HCT116 (cell line): ENCODE data around the gene TTLL5. TPM values are rescaled to one million over a fixed set of nuclear protein-coding genes. Genes with fewer than 3 reads are reported as not detected.

Source experiments
- ATAC-seq: fragments of 200-7000 bp; cut with Tn5 transposase; 2 replicates; pipeline ENCODE4 v1.9.1; 2020; ENCODE audit warnings: mild to moderate bottlenecking, moderate library complexity
- BruUV-seq: library from RNA; stranded (reverse); fragments of 400-500 nt; replicated peaks from 2 replicates; lab custom pipeline; 2021; lab: Mats Ljungman, UMichigan
- CTCF ChIA-PET: fragments of 300-600 bp; sonication (Branson Sonifier 250); formaldehyde crosslinking; loops from one replicate; lab custom pipeline; 2021; ENCODE audit warnings: antibody characterized with exemption; lab: Charles Lee
- POLR2A ChIA-PET: fragments of 300-600, 350-600 bp; sonication (Branson Sonifier 250); formaldehyde crosslinking; loops from one replicate; lab custom pipeline; 2021; ENCODE audit warnings: antibody characterized with exemption; lab: Charles Lee
- RAD21 ChIA-PET, 2 experiments: fragments of 300-600 bp; sonication (Branson Sonifier 250); formaldehyde crosslinking; loops; one replicate each; lab custom pipeline; 2023; ENCODE audit warnings: low total read pairs in 2 of 2; ENCODE audit not compliant: uncharacterized antibody in 2 of 2, unreplicated experiment in 2 of 2, low non-redundant PET in 1 of 2; lab: Charles Lee
- DNase-seq: peaks from one replicate; pipeline ENCODE4 v3.0.0-alpha.2; 2010; ENCODE audit warnings: low read depth, low spot score
- H2AFZ ChIP-seq: fragments of 200-600 bp; shearing (Covaris generic), sonication (generic); 2 replicates; pipeline ENCODE4 v1.6.1; 2017; ENCODE audit warnings: low read depth, mixed run types, mixed read lengths, antibody characterized with exemption, low read length; ENCODE audit not compliant: poor library complexity, severe bottlenecking
- H3K27ac ChIP-seq: 2 replicates; pipeline ENCODE4 v1.5.1; 2012; ENCODE audit warnings: low read depth, low read length
- H3K27me3 ChIP-seq: fragments of 200-600 bp; sonication (generic); 2 replicates; pipeline ENCODE4 v1.6.1; 2016; ENCODE audit warnings: mixed run types, low read length, mixed read lengths; ENCODE audit not compliant: insufficient read depth
- H3K36me3 ChIP-seq, 2 experiments: fragments of 200-500 bp in 1 of 2; fragments of 200-600 bp in 1 of 2; sonication (Bioruptor generic) in 1 of 2; sonication (generic) in 1 of 2; 2 replicates each; pipeline versions ENCODE4 v1.5.1 to v1.6.1; 2014 to 2016; ENCODE audit warnings: low read length in 2 of 2, inconsistent platforms in 1 of 2, mixed read lengths in 1 of 2, mixed run types in 1 of 2; ENCODE audit not compliant: insufficient read depth in 2 of 2, control insufficient read depth in 1 of 2
- H3K4me1 ChIP-seq, 2 experiments: fragments of 200-600 bp in 1 of 2; sonication (generic) in 1 of 2; 2 replicates each; pipeline versions ENCODE4 v1.5.1 to v1.6.1; 2012 to 2017; ENCODE audit warnings: low read length in 2 of 2, inconsistent platforms in 1 of 2, mild to moderate bottlenecking in 1 of 2, mixed read lengths in 1 of 2, mixed run types in 1 of 2, moderate library complexity in 1 of 2; ENCODE audit not compliant: insufficient read depth in 2 of 2, control insufficient read depth in 1 of 2
- H3K4me2 ChIP-seq: fragments of 200-600 bp; sonication (generic); 2 replicates; pipeline ENCODE4 v1.6.1; 2017; ENCODE audit warnings: mixed run types, low read length, mixed read lengths
- H3K4me3 ChIP-seq, 2 experiments: fragments of 200-600 bp in 1 of 2; sonication (generic) in 1 of 2; replicated peaks in 1 of 2; 2 replicates each; pipeline ENCODE4 v1.5.1; 2011 to 2016; ENCODE audit warnings: low read length in 2 of 2, control low read depth in 1 of 2, low read depth in 1 of 2, mild to moderate bottlenecking in 1 of 2, mixed read lengths in 1 of 2, mixed run types in 1 of 2
- H3K79me2 ChIP-seq: fragments of 200-600 bp; sonication (generic); 2 replicates; pipeline ENCODE4 v1.6.1; 2017; ENCODE audit warnings: mild to moderate bottlenecking, mixed run types, low read length, moderate library complexity, mixed read lengths; ENCODE audit not compliant: insufficient read depth
- H3K9ac ChIP-seq: fragments of 200-600 bp; sonication (generic); 2 replicates; pipeline ENCODE4 v1.6.1; 2016; ENCODE audit warnings: low read length, mixed read lengths
- H3K9me2 ChIP-seq: fragments of 200-600 bp; sonication (generic), shearing (Covaris generic); 2 replicates; pipeline ENCODE4 v1.6.1; 2017; ENCODE audit warnings: mixed run types, mild to moderate bottlenecking, moderate library complexity; ENCODE audit not compliant: insufficient read depth
- H3K9me3 ChIP-seq, 2 experiments: fragments of 200-500 bp in 1 of 2; fragments of 200-600 bp in 1 of 2; sonication (Bioruptor generic) in 1 of 2; sonication (generic) in 1 of 2; 2 replicates each; pipeline ENCODE4 v1.6.1; 2014 to 2017; ENCODE audit warnings: low read length in 2 of 2, mixed read lengths in 2 of 2, inconsistent platforms in 1 of 2, low read depth in 1 of 2, mild to moderate bottlenecking in 1 of 2, mixed run types in 1 of 2, moderate library complexity in 1 of 2; ENCODE audit not compliant: control insufficient read depth in 1 of 2, insufficient read depth in 1 of 2
- H4K20me1 ChIP-seq: fragments of 200-600 bp; sonication (generic), shearing (Covaris generic); 2 replicates; pipeline ENCODE4 v1.6.1; 2017; ENCODE audit warnings: mixed run types, mild to moderate bottlenecking, moderate library complexity; ENCODE audit not compliant: insufficient read depth
- ATF3 ChIP-seq: IDR thresholded peaks from 2 replicates; pipeline ENCODE4 v1.6.1; 2012
- CEBPB ChIP-seq: IDR thresholded peaks from 2 replicates; pipeline ENCODE4 v1.6.1; 2012; ENCODE audit warnings: low read depth
- CTCF ChIP-seq, 3 experiments: fragments of 200-600 bp in 1 of 3; sonication (generic) in 1 of 3; IDR thresholded peaks in 2 of 3; conservative IDR thresholded peaks in 1 of 3; 2 replicates each; pipeline ENCODE4 v1.5.1; 2012 to 2017; ENCODE audit warnings: low read depth in 2 of 3, low read length in 2 of 3, antibody characterized with exemption in 1 of 3, borderline replicate concordance in 1 of 3, control low read depth in 1 of 3, mild to moderate bottlenecking in 1 of 3, mixed read lengths in 1 of 3, mixed run types in 1 of 3, moderate library complexity in 1 of 3; ENCODE audit not compliant: insufficient read depth in 1 of 3
- EZH2 ChIP-seq: fragments of 200-600 bp; sonication (generic); IDR thresholded peaks from 2 replicates; pipeline ENCODE4 v1.6.1; 2017; ENCODE audit warnings: antibody characterized with exemption, mixed run types
- FOSL1 ChIP-seq: IDR thresholded peaks from 2 replicates; pipeline ENCODE4 v1.6.1; 2012; ENCODE audit warnings: low read depth
- JUND ChIP-seq: IDR thresholded peaks from 2 replicates; pipeline ENCODE4 v1.6.1; 2012
- MAX ChIP-seq: IDR thresholded peaks from 2 replicates; pipeline ENCODE4 v1.6.1; 2012
- POLR2AphosphoS5 ChIP-seq: IDR thresholded peaks from 2 replicates; pipeline ENCODE4 v1.6.1; 2011; ENCODE audit warnings: mild to moderate bottlenecking, low read depth, low read length, moderate library complexity
- RAD21 ChIP-seq: IDR thresholded peaks from 2 replicates; pipeline ENCODE4 v1.6.1; 2012; ENCODE audit warnings: low read depth, mild to moderate bottlenecking
- REST ChIP-seq: IDR thresholded peaks from 2 replicates; pipeline ENCODE4 v1.6.1; 2012; ENCODE audit warnings: low read depth
- ZBTB33 ChIP-seq: IDR thresholded peaks from 2 replicates; pipeline ENCODE4 v1.6.1; 2011; ENCODE audit warnings: mild to moderate bottlenecking, low read length, moderate library complexity; ENCODE audit not compliant: insufficient replicate concordance; ENCODE audit errors: extremely low read depth
- intact Hi-C: fragments of 100-400 bp; cut with micrococcal nuclease; formaldehyde crosslinking; loops from 2 replicates; pipeline ENCODE4 v1.10.0; 2022
- total RNA-seq: library from RNA; stranded (reverse); gene quantifications from one replicate; pipeline ENCODE4 v1.2.1, GENCODE V29; 2021; ENCODE audit not compliant: unreplicated experiment

Gene TTLL5
- total RNA-seq, 1 experiment from 2014 or later, result 26.2 TPM

GRCh38 chr14:75702122-75702521 lies 41.1 kb downstream of the TTLL5 start:
- no TSS peak for BruUV-seq
- Histone ChIP-seq H3K4me2 (no peak overlapping the region), H3K9me2 (no peaks in the 10 kb centered on the region), H3K79me2 (no peaks in the 10 kb centered on the region), H3K36me3 (peaks cover 0 to 7% of the 10 kb centered on the region in 2 experiments; a peak in 2 of 4 replicates), H4K20me1 (no peaks in the 10 kb centered on the region), H3K4me1 (no peaks in the 10 kb centered on the region), H3K4me3 (no peak overlapping the region), H3K9ac (no peak overlapping the region), H2AFZ (no peak overlapping the region), H3K27ac (no peak overlapping the region), H3K9me3 (no peaks in the 10 kb centered on the region), H3K27me3 (no peaks in the 10 kb centered on the region)
- CTCF ChIA-PET, result no interaction called here
- intact Hi-C loops, result loop anchor here (10.0 kb wide), 1 partner anchor 203 kb away; no protein-coding TSS in a partner anchor
- DNase-seq, result no peak
- POLR2A ChIA-PET, result no interaction called here
- RAD21 ChIA-PET, result no interaction called here
- TF ChIP-seq CTCF (IDR thresholded peaks at IDR 0.05 in 2 of 3, conservative IDR thresholded peaks at IDR 0.05 in 1 of 3; ENCODE audit: borderline replicate concordance in 1 of 3, insufficient read depth in 1 of 3, low read depth in 2 of 3, low read length in 2 of 3) (no peak), ATF3 (no peak), CEBPB (no peak), JUND (no peak), MAX (no peak), RAD21 (no peak), REST (no peak), POLR2AphosphoS5 (no peak), ZBTB33 (no peak), FOSL1 (no peak), EZH2 (no peak)
- ATAC-seq, result no peak
